SK-N-MC (cell line): Measurements from ENCODE around the gene ALDH5A1.

Source experiments
- EZH2 ChIP-seq: fragments of 200-600 bp; sonication (generic); IDR thresholded peaks from one replicate; pipeline ENCODE4 v1.6.1; 2017; ENCODE audit warnings: antibody characterized with exemption
- FOXP2 ChIP-seq: optimal IDR thresholded peaks from 2 replicates; pipeline ENCODE3; 2011; ENCODE audit warnings: mild to moderate bottlenecking, moderate library complexity; ENCODE audit not compliant: insufficient read depth; ENCODE audit errors: extremely low read length, control extremely low read depth
- POLR2AphosphoS5 ChIP-seq: IDR thresholded peaks from 2 replicates; pipeline ENCODE4 v1.6.1; 2012; ENCODE audit warnings: mild to moderate bottlenecking, low read depth, low read length, borderline replicate concordance

DNA sequence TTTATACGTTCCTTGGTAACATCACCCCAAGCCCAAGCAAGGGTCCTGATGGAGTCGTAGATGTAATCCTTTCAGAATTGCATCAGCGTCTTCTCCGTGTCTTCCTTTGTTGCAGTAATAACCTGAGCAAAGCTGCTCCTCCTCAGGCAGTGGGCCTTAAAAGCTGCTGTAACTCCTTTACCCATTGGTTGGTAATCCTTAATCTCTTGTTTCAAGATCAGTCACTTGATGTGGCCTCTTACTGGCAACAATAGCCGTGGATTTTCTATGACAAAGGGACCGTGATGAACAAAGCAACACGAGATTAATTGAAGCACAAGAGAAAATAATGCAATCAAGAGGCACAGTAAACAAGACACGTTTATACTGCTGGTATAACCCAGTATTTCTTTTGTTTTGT, 44.6 kb downstream of the ALDH5A1 start:
- TF ChIP-seq POLR2AphosphoS5 (no peak), EZH2 (no peak), FOXP2 (no peak)
